GM12874 (cell line): ENCODE results near the gene PCGF6.

Source experiments
- TF ChIP-seq, protein P1 (sequence below): IDR thresholded peaks from 2 replicates; pipeline ENCODE4 v1.5.1; 2011; ENCODE audit warnings: low read depth, mild to moderate bottlenecking, control low read depth, low read length, moderate library complexity; ENCODE audit not compliant: insufficient read depth

The PCGF6 gene

DNA sequence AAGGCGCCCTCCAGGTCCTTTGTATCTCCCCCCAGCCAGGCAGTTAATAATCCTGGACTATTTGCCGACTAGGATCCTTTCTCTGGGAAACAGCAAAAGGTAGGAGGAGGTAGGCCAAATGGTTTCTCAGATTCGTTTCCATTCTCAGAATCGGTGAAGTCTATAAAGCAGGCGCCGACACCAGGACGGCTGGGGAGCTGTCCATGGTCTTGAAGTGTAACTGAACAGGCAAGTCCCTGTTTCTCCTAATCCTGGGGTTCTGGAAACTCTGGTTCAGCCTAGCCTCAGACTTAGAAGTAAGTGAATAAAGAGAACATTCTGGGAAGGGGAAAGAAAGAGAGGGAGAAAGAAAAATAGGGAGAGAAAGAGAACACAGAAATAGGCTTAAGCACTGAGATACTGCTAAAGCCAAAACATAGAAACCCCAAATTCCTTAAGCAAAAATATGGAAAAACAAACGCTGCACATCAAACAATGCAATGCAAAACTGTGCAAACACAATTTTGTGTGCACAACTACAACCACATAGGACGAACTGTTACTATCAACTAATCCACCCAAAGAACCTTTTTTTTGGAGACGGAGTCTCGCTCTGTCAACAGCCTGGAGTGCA lies 85.1 kb downstream of the PCGF6 start:
- TF ChIP-seq, protein P1, sequence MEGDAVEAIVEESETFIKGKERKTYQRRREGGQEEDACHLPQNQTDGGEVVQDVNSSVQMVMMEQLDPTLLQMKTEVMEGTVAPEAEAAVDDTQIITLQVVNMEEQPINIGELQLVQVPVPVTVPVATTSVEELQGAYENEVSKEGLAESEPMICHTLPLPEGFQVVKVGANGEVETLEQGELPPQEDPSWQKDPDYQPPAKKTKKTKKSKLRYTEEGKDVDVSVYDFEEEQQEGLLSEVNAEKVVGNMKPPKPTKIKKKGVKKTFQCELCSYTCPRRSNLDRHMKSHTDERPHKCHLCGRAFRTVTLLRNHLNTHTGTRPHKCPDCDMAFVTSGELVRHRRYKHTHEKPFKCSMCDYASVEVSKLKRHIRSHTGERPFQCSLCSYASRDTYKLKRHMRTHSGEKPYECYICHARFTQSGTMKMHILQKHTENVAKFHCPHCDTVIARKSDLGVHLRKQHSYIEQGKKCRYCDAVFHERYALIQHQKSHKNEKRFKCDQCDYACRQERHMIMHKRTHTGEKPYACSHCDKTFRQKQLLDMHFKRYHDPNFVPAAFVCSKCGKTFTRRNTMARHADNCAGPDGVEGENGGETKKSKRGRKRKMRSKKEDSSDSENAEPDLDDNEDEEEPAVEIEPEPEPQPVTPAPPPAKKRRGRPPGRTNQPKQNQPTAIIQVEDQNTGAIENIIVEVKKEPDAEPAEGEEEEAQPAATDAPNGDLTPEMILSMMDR: no peak

DNA sequence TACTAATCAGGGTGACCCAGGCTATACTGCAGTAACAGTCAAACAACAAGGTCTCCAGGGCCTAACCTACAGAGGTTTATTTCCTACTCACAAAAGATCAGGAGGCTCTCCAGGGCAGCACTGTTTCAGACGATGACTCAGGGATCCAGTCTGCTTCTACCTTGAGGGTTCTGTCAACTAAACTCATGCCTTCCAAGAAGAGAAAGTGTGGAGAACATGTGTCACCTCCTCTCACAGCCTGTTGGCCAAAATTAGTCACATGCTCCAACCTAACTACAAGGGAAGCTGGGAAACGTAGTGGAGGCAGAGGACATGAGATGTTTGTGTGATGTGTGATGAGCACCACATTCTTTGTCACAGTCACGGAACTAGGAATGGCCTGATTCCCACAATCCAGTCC lies 88.7 kb downstream of the PCGF6 start:
- TF ChIP-seq, protein P1: no peak

DNA sequence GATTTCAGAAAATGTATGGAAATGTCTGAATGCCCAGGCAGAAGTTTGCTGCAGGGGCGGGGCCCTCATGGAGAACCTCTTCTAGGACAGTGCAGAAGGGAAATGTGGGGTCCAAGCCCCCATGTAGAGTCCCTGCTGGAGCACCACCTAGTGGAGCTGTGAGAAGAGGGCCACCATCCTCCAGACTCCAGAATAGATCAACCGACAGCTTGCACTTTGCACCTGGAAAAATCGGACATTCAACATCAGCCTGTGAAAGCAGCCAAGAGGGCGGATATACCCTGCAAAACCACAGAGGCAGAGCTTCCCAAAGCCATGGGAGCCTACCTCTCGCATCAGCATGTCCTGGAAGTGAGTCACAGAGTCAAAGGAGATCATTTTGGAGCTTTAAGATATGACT lies 91.0 kb downstream of the PCGF6 start:
- TF ChIP-seq, protein P1: no peak

DNA sequence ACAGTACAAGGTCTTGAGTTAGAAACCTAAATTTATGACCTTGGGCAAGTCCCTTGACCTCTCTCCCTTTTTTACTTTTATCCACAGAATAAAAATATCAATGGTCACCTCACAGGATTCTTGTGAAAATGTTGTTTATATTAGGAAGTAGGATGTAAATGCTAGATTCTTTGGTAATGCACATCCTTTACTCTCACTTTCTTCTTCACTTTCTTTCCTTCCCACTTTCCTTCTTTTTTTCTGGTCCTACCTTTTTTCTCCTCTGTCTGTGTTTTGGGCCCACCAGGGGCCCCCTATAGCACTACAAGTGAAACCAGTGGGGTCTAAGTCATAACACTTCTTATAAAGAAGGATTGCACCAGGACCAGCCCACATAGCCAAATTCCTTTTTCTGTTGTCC lies 93.1 kb downstream of the PCGF6 start:
- TF ChIP-seq, protein P1: no peak

GRCh38 chr10:103256613-103257012 lies 94.3 kb downstream of the PCGF6 start:
- TF ChIP-seq, protein P1: no peak

- TF ChIP-seq, protein P1: no peak
These were observed 96.2 kb downstream of the PCGF6 start for GRCh38 chr10:103254538-103255325.

DNA sequence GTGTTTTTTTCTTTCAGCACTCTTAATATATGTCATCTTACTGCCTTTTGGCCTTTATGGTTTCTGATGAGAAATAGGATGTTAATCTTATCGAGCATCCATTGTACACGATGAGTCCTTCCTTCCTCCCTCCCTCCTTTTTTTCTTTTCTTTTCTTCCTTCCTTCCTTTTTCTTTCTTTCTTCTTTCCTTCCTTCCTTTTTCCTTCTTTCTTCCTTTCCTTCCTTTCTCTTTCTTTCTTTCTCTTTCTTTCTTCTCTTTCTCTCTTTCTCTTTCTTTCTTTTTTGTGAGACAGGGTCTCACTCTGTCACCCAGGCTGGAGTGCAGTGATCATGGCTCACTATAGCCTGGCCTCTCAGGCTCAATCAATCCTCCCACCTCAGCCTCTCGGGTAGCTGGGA lies 96.8 kb downstream of the PCGF6 start:
- TF ChIP-seq, protein P1: no peak
